Fibroblast of gingiva (primary cell): Measurements from ENCODE around the gene HDAC4.

Source experiments
- DNase-seq: peaks from one replicate; pipeline ENCODE4 v3.0.0-alpha.2; 2011; ENCODE audit warnings: low read depth

Gene HDAC4

DNA sequence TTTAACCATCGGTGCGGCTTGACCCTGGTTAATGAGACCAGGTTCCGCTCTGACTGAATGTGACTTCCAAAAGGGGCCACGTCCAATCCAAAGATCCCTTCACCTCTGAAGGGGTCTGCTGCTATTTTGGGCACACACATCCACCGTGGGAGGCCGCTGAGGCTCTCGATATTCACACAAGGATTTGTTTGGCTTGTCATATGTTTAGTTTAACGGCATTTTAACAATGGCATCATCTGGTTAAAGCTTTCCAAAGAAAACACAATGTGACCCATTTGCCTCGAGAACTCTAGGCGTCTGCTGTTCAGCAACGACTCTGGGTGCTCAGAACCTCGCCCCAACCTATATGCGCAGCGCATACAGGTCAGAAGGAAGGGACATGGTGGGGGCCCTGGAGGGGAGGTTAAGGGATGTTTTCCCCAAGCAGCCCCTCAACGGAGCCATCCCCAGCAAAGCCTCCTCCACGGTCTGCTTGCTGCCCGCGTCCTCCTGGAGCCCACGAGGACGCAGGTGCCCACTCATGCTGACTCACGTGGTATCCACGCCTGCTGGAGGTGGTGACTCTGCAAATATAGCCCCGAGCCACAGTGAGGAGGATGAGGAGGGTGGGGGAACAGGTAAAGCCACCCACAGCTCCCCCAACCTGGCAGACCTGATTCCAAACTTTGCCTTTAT lies 260.3 kb downstream of the HDAC4 start:
- DNase-seq = peak; percentile 12

DNA sequence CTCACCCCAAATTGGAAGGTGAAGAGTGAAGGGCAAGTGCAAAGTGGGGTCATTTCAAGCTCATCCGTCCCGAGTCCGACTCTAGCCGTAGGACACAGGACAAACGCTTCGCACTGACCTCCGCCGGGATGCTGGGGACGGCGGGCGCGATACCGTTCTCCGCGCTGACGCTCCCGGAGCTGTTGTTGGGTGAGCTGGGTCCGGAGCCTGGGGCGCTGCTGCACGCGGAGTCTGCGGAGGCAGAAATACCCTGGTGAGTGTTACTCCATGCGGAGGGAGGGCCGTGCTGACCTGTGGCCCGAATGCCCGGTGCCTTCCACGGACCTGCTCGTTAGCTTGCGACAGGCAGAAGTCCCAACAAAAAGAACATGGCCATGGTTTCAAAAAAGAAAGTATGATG lies 261.3 kb downstream of the HDAC4 start:
- DNase-seq = no peak

DNA sequence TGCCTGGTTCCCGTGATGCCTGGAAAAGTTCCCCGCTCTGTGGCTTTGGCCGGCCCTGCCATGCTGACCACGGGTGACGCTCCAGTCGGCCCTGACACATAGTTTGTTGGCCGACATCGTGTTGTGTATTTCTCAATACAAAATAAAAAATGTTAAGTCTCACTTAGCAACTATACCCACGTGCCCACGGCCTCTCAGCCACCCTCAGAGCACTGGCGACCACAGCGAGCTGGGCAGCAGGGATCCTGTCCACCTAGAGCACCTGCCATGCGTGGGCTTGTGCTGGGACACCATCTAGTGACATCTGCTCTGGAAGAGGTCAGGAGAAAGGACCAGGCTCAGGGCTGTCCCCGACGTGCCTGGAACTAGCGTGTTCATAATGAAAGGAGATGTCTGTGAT lies 261.7 kb downstream of the HDAC4 start:
- DNase-seq = peak; percentile 66

DNA sequence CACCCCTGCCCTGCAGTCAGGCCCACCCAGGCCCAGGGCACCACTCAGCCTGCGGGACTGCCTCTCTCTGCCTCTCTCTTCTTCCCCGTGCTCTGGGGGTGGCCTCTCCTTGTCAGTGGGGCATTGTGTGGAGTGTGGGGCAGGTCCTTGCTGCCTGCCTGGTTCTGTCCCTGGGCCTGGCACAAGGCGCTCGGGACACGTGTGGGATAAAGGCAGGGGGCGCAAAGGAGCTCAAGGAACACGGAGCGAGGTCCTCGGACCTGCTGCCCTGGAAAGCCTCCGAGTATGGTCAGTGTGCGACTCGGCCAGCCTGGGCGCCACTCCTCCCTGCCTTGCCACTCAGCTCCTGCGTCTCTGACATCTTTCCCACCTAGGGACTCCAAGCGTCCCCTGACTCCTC lies 262.2 kb downstream of the HDAC4 start:
- DNase-seq = no peak

DNA sequence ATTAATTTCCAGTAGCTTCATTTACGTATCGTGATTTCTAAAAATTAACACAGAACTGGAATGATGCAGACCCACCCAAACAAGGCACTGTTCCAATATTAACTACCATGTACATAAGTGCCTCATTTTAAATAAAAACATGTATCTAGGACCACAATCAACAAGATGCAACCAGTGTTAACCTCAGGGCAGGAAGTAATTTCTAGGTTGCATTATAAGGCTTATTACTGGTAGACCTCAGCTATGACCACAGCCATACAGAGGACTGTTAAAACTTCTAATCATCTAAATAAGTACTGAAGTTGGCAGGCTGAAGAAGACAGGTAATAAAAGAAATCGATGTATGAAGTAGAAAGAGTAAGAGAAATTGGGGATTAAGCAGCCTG lies 262.9 kb downstream of the HDAC4 start:
- DNase-seq = no peak

DNA sequence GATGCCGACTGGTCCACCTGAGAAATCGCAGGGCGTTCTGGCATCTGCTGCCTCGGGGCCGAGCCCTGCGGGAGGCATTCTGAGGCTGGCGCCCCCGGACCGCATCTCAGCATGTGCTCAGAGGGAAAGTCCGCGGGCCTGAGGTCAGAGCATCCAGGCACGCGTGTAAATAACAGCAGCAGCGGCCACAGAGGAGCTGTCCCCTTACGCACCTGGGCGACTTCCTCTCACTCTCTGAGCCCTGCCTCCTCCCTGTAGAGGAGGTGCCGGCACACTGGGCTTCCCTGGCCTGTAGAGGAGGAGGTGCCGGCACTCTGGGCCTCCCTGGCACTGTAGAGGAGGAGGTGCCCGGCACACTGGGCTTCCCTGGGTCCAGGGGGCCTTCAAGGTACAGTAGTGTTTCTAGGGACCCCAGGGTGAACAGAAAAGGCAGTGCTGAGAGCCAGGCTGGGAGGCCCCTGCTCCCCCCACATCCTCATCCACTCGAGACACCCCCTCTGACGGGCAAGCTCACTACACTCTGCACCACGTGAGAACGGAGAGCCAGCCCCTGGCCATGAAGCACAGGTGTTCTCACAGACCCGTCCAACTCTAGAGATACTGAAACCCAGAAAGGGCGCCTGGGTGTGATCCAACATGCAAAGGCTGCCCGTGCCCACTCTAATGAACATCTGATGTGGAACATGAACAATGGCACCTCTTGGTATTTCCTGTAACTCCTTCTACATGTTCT lies 263.5 kb downstream of the HDAC4 start:
- no peak for DNase-seq

DNA sequence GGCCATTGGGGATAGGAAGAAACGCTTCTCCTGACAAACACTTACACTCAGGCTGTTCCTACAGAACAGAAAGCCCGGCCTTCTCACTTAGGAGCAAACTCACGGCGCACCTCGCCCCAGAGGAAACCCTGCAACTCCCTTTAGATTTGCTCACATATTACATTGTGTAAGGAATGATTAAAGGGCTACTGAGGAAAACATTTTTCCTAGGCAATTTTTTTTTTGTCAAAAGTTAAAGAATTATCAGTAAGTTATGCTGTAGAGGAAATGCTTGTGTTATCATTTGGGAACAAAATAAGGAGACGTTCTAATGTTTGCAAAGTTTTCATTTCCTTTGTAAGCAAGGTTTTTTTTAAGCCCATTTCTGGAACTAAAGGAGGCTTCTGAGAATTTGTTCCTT lies 264.1 kb downstream of the HDAC4 start:
- no peak for DNase-seq

DNA sequence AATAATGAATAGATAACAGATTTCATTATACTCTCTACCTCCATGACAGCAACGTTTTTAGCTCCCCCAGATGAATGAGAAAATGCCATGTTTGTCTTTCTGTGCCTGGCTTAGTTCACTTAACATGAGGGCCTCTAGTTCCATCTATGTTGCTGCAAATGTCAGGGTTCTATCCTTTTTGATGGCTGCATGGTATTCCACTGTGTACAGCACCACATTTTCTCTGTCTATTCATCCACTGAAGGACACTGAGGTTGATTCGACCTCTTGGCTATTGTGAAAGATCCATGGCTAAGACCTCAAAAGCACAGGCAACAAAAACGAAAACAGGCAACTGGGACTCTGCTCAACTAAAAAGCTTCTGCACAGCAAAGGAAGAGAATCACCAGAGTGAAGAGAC lies 264.6 kb downstream of the HDAC4 start:
- DNase-seq = no peak

DNA sequence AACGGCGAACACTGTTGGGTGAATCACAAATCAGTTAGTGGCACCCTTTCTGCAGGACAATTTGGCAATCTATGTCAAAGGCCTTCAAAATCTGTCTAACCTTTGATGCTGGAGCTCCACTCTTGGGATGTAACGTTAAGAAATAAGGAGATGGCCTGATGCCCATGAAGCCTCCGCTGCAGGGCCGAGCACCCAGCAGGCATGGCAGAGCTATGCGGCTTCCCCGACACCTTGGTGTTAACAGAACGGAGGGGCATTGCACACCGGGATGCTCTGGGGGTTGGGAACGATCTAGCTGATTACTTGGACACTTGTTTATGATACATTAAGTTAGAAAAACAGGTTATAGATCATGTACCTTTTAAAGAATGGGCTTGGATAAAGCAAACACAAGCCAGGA lies 265.3 kb downstream of the HDAC4 start:
- DNase-seq = no peak

DNA sequence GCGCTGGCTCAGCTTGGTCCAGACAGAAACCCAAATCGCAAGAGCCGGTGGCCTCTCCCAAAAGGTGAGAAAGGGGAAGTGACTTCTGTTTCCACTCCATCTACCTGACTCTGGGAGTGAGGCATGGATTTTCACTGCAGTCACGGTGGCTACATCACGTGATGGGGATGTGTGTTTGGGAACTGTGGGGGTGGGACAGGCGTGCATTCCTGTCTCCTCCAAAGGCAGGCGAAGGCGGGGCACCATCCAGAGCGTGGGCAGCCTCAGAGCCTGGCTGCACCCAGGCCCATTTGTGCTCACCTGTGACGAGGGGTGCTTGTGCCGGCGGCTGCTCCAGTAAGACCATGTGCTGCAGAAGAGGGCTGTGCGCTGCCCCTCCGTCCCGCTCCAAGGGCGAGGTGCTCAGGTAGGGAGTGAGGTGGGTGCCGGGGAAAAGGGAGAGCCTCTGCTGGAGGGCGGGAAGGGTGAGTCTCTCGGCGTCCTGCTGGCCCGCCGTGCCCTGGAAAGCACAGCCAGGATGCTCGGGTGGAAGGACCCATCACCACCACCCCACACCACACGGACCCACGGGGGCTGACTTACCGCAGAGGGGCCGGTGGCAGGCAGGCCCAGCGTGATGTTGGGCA lies 266.8 kb downstream of the HDAC4 start:
- DNase-seq = no peak

DNA sequence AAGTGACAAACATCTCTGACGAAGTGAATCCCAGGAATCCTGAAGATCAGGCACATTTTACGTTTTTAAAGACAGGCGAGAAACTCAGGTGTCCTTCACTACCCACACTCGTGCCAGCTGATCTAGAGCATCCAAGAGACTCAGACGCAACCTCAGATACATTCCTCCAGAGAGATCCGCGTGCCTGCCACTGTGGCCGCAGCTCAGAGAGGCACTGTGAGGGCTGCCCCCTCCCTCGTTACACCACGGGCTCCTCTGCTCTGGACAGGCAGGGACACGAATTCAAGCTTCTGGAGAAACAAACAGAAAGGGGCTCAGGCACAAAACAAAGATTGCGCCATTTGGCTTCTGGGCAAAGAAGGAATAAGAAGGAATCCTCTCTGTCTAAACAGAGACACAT lies 268.0 kb downstream of the HDAC4 start:
- DNase-seq = no peak

DNA sequence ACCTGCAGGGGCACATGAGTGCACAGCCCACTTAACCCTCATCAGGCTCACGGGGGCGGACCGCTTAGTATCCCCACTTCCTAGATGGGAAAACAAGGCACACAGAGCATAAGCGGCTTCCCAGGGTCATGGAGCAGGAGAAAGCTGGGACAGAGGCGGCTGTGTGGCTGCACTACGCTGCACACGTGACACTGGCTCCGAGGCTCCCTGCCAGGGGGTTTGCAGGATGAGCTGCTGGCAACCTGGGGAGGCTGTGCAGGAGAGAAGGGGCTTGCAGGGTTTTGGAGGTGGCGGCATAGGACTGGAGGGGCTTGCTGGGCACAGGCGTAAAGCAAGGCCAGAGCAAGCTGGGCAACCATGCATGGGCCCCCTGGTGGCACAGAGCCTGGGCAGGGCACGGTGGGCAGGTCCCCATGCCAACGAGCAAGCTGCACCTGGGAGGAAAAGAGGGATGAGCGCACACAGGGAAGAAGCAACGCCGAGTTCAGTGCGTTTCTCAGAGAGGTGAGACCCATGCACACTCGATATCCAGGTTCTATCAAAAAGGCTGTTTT lies 268.6 kb downstream of the HDAC4 start:
- DNase-seq = no peak

DNA sequence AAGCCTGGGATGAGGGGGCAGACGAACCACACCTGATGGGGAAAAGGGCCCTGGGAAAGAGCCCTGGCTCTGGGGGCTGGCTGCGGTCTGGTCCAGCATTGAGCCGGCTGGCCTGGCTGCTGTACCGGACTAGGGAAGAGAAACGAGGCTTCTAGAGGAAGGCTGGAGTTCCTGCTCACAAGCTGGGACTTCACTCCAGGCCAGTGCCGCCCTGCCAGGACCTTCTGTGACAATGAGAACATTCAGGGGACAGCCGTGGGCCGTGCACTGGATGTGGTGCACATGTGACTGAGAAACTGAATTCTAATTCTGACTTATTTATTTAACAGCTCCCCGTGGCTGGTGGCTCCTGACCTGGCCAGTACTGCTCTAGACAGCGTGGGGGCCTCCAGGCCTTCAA lies 269.3 kb downstream of the HDAC4 start:
- no peak for DNase-seq

DNA sequence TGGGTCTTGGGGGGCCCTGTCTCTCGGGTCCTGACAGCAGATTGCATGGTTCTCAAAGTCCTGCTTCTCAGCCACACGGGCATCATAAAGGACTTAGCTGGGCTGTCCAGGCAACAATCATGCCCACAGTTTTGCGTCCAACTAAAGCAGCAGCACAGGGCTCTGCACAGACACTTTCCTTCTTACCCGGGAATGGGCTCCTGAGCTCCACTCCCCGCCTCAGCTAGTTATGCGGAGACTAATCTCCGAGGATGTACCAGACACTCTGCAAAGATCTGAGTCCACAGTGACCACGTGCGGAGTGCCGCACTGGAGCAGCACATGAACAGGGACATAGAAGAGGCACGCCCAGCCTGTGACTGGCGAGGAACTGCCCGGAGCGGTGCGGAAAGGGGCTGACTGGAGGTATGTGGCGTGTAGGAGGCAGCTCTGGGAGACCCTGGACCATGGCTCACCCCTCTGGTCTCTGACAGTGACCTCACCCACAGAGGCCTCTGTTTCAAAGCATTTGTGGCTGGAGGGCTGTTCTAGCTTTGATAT lies 270.0 kb downstream of the HDAC4 start:
- no peak for DNase-seq

DNA sequence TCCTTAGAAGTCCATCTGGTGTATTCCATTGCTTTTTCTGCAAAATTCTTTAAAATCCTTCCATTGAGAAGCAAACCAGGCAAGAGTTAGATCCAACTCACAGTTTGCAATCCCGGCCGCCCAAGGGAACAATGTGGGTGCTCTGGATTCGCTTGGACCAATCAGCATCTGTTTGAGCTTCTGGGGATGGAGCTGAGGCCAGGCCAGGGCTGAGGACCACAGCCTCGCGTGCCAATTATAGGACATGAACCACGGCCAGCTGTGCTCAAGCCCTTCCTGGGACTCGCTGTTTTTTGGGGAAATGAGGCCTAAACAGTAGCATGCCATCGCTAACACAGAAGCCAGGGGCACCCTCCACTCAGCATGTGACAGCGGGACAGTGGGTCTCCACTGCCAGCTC lies 270.8 kb downstream of the HDAC4 start:
- no peak for DNase-seq

DNA sequence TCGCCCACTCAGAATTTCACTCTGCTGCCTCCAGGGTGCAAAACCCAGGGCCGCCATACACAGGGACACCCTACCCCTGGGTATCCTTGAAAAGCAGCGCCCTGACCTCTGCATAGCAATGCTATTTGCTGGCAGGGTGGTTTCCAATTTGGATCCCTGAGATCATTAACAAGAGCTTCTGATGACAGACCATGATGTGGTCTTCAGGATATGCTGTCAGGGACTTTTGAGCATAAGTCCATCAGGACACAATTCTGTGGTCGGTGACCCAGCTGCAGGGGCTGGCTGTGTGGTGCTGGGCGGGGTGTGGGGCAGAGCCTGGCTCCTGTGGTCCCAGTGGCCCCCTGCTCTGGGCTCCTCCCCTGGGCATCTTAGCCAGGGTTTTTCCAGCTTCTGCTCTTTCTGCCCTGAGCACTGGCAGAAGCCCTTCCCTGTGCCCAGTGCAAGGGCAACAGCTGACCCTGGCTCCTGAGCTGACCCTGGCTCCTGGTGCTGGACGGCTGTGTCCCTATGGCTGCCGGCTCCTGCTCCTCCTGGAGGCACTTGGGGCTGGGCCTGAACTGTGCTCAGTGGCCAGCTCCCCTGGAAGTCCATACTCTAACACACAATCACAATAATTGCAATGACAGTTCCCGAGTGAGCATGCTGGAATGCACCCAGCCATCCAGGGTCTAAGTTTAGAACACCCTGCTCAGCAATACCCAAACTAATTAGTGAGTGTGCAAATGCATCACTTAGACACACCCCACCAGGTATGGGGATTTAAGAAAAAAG lies 271.5 kb downstream of the HDAC4 start:
- DNase-seq = no peak

DNA sequence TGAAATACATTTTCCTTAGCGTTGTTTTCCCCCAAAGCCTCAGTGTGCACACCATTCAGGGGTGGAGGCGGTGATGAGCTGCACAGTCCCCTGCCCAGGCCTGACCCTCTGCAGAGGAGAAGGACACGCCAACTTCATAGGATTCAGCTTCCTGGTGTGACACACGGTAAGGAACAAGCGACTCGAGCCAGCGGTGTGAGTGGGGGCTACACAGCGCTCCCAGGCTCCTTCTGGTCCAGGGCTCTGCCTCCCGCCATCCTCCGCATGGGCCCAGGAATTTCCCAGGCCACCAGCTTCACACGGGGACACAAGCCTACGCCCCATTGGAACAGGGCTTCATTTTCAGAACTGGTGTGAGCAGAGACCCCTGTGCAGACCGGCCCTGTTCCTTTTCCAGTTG lies 272.1 kb downstream of the HDAC4 start:
- DNase-seq = no peak

DNA sequence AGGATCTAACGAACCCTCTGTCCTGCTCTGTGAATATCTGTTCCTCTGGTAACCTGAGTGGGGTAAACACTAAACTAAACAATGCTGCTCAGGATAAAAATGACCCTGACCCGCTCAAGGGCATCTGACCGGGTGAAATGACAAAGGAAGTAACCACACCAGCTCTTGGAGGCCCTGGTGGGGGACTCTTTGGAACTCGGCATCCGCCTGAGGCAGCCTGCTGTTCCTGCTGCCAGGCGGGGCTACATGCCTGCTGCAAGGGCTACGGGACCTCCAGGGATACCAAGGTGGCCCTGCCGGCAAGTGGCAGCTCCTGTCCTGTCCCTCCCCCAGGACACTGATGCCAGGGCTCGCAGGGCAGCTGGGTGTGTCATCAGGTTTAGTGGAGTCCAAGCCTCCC lies 273.3 kb downstream of the HDAC4 start:
- no peak for DNase-seq

DNA sequence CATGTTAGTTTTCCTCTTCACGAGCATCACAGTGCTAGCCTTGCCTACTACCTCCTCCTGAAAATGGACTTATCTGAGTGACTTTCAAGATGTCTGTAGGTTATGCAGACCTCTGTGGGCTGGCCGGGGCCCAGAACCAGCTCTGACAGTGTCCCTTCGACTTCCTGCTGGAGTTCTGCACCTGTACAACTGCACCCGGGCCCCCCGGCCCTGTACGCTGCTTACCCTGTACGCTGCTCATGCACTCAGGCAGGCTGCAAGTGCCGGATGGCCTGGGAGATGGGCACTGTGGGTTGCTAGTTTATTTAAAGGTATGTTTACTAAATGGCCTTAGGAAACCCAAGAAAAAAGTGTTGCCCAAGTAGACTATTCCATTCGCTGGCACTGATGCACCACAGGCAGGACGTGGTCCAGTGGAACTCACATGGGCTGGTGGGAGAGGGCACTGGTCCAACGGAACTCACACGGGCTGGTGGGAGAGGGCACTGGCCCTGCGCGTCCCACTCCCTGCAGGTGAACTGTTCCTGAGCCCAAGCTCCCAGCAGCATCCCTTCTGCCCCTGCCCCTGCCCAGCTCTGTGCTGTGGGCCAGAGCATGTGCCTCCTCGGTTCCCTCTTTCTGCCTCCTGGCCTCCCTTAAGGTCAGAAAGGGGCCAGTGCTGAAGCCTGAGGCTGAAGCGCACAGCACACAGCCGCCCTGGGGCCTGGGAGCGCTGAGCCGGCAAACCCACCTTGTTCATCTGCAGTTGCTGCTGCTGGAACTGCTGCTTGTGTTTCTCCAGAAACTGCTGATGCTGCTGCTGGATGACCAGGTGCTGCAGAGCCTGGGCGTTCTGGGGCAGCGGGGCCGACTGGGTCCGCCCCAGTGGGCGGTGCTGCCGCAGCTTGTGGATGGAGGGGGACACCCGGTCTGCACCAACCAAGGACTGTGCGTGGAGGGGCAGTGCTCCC lies 274.8 kb downstream of the HDAC4 start:
- no peak for DNase-seq

DNA sequence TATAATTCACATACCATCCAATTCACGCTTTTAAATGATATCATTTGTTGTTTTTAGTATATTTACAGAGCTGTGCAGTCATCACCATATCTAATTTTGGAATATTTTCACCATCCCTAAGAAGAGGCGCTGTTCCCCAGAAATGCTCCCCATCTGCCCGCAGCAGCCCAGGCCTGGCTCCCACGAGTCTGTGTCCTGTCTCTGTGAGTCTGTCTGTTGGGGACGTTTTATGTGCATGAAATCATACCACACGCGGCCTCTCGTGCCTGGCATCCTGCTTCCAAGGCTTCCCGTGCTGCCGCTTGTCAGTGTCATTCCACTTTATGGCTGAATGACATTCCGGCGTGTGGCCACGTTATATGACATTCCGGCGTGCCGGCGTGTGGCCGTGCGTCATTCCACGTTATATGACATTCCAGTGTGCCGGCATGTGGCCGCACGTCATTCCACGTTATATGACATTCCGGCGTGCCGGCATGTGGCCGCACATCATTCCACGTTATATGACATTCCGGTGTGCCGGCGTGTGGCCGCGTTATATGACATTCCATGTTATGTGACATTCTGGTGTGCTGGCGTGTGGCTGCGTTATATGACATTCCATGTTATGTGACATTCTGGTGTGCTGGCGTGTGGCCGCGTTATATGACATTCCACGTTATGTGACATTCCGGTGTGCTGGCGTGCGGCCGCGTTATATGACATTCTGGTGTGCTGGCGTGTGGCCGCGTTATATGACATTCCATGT lies 276.5 kb downstream of the HDAC4 start:
- no peak for DNase-seq
